WI38 (cell line): ENCODE results near the gene XAB2.

ENCODE experiments used
- H3K4me3 ChIP-seq: 2 replicates; pipeline ENCODE4 v1.5.1; 2011; ENCODE audit warnings: low read depth, mild to moderate bottlenecking, control low read depth, low read length
- TF ChIP-seq, protein P1 (sequence below): IDR thresholded peaks from 2 replicates; pipeline ENCODE4 v1.5.1; 2012; ENCODE audit warnings: low read depth, mild to moderate bottlenecking, control low read depth, low read length

XAB2 gene

GRCh38 chr19:7600721-7601120 is 28.6 kb downstream of the XAB2 start:
- H3K4me3 ChIP-seq, result no peak overlapping the region
- TF ChIP-seq, protein P1, sequence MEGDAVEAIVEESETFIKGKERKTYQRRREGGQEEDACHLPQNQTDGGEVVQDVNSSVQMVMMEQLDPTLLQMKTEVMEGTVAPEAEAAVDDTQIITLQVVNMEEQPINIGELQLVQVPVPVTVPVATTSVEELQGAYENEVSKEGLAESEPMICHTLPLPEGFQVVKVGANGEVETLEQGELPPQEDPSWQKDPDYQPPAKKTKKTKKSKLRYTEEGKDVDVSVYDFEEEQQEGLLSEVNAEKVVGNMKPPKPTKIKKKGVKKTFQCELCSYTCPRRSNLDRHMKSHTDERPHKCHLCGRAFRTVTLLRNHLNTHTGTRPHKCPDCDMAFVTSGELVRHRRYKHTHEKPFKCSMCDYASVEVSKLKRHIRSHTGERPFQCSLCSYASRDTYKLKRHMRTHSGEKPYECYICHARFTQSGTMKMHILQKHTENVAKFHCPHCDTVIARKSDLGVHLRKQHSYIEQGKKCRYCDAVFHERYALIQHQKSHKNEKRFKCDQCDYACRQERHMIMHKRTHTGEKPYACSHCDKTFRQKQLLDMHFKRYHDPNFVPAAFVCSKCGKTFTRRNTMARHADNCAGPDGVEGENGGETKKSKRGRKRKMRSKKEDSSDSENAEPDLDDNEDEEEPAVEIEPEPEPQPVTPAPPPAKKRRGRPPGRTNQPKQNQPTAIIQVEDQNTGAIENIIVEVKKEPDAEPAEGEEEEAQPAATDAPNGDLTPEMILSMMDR, result no peak

GRCh38 chr19:7598180-7598579 is 31.2 kb downstream of the XAB2 start:
- no peak overlapping the region for H3K4me3 ChIP-seq
- TF ChIP-seq, protein P1, result no peak

GRCh38 chr19:7597689-7598088 is 31.7 kb downstream of the XAB2 start:
- TF ChIP-seq, protein P1, result no peak
- no peak overlapping the region for H3K4me3 ChIP-seq

GRCh38 chr19:7596211-7596937 is 33.0 kb downstream of the XAB2 start:
- no peak overlapping the region for H3K4me3 ChIP-seq

DNA sequence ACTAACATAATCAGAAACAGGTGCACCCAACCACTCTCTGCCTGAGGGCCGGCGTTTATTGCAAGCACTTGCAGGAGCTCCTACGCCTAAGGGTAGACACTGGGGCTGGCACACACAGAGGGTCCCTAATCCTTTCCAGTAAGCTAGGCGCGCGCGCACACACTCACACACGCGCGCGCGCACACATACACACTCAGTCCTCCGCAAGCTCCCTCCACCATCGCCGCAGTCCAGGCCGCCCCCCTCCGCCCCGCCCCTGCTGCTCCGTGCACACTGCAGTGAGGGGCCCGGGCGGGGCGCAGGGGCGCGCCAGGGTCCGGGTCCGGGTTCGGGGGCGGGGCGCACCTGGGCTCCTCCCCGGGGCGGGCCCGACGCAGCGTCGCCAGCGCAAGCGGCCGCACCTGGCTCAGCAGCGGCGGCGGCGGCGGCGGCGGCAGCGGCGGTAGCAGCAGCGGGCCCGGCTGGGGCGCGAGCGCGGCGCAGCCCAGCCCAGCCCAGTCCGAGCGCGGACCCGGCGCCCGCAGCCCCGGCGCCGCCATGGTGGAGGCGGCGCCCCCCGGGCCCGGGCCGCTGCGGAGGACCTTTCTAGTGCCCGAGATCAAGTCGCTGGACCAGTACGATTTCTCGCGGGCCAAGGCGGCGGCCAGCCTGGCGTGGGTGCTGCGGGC is 33.7 kb downstream of the XAB2 start, which contains the start of gene CAMSAP3:
TSS of gene CAMSAP3 (plus strand) at position 398 of the 668 bp plus-strand sequence. CDS start at position 538, 140 bp downstream.
- H3K4me3 ChIP-seq, result no peak within 1 kb of the TSS
- TF ChIP-seq, protein P1, result no peak

More at GRCh38 chr19:7596211-7596937, 33.0 kb downstream of the XAB2 start:
- TF ChIP-seq, protein P1, result no peak

DNA sequence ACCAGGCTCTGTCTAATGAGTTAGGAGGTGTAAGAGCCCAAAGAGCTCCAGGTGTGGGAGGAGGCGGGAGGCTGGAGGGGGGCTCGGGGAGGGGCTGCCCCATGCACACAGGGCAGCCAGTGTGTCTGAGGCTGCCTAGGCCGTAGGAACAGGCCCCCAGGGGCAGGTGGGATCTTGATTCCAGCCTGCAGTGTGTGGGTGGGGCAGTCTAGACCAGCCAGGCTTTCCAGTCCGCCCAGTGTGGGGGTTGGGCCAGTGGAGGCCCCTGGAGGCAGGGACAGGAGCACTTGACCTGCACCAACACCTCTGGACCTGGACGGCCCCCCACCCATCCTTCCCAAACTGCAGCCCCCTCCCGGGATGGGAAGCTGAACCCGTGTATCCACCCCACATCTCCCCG is 39.1 kb downstream of the XAB2 start:
- TF ChIP-seq, protein P1, result no peak
- no peak overlapping the region for H3K4me3 ChIP-seq

- TF ChIP-seq, protein P1, result no peak
- no peak overlapping the region for H3K4me3 ChIP-seq
Observed at GRCh38 chr19:7589822-7590221, 39.5 kb downstream of the XAB2 start.
